GM23338 (cell line): ENCODE results near the gene CYP3A4. TPM values are rescaled to one million over a fixed set of nuclear protein-coding genes. Genes with fewer than 3 reads are reported as not detected.

Experiments
- ATAC-seq: fragments of 200-7000 bp; cut with Tn5 transposase; 3 replicates; pipeline ENCODE4 v1.9.1; 2020
- DNase-seq: peaks from one replicate; pipeline ENCODE4 v3.0.0-alpha.2; 2015; ENCODE audit warnings: low spot score
- H2AFZ ChIP-seq: fragments of 200-600 bp; sonication (generic); 2 replicates; pipeline ENCODE4 v1.8.0; 2016; ENCODE audit warnings: antibody characterized with exemption, mild to moderate bottlenecking, moderate library complexity
- H3F3A ChIP-seq: fragments of 200-600 bp; sonication (generic); replicated peaks from 2 replicates; pipeline ENCODE4 v1.8.0; 2017; ENCODE audit warnings: antibody characterized with exemption, mixed run types, low read depth
- H3K27ac ChIP-seq: fragments of 200-600 bp; sonication (generic); 2 replicates; pipeline ENCODE4 v1.6.1; 2016; ENCODE audit warnings: low read depth
- H3K27me3 ChIP-seq: fragments of 200-600 bp; sonication (generic); 2 replicates; pipeline ENCODE4 v1.8.0; 2016; ENCODE audit warnings: mild to moderate bottlenecking, mixed run types, moderate library complexity; ENCODE audit not compliant: insufficient read depth
- H3K36me3 ChIP-seq: fragments of 200-600 bp; sonication (generic); 2 replicates; pipeline ENCODE4 v1.8.0; 2016; ENCODE audit warnings: mild to moderate bottlenecking; ENCODE audit not compliant: insufficient read depth
- H3K4me1 ChIP-seq: fragments of 200-600 bp; sonication (generic); 2 replicates; pipeline ENCODE4 v1.8.0; 2016; ENCODE audit warnings: mild to moderate bottlenecking, moderate library complexity; ENCODE audit not compliant: insufficient read depth
- H3K4me2 ChIP-seq: fragments of 200-600 bp; sonication (generic); 2 replicates; pipeline ENCODE4 v1.7.1; 2017; ENCODE audit warnings: mixed run types
- H3K4me3 ChIP-seq: fragments of 200-600 bp; sonication (generic); 2 replicates; pipeline ENCODE4 v1.6.1; 2016; ENCODE audit warnings: mixed run types
- H3K79me2 ChIP-seq: fragments of 200-600 bp; sonication (generic); replicated peaks from 2 replicates; pipeline ENCODE4 v1.8.0; 2017; ENCODE audit warnings: mild to moderate bottlenecking; ENCODE audit not compliant: insufficient read depth
- H3K9me2 ChIP-seq: fragments of 200-600 bp; sonication (generic); 2 replicates; pipeline ENCODE4 v1.8.0; 2017; ENCODE audit not compliant: insufficient read depth
- H4K20me1 ChIP-seq: fragments of 200-600 bp; sonication (generic); replicated peaks from 2 replicates; pipeline ENCODE4 v1.8.0; 2017; ENCODE audit warnings: mild to moderate bottlenecking; ENCODE audit not compliant: insufficient read depth
- H3K27ac Mint-ChIP-seq: 2 replicates; pipeline ENCODE4 v1.8.0; 2020; ENCODE audit warnings: inconsistent platforms, mild to moderate bottlenecking, moderate library complexity, mixed read lengths
- H3K27me3 Mint-ChIP-seq: 3 replicates; pipeline ENCODE4 v1.8.0; 2022; ENCODE audit warnings: low read depth, mild to moderate bottlenecking, moderate library complexity, mixed read lengths, inconsistent platforms; ENCODE audit not compliant: insufficient read depth, poor library complexity
- H3K36me3 Mint-ChIP-seq: 3 replicates; pipeline ENCODE4 v1.8.0; 2021; ENCODE audit warnings: low read depth, mild to moderate bottlenecking, inconsistent platforms, moderate library complexity, mixed read lengths
- H3K4me1 Mint-ChIP-seq: 3 replicates; pipeline ENCODE4 v1.8.0; 2020; ENCODE audit warnings: mild to moderate bottlenecking, inconsistent platforms, mixed read lengths
- H3K4me3 Mint-ChIP-seq: 3 replicates; pipeline ENCODE4 v1.8.0; 2021; ENCODE audit warnings: moderate library complexity, mild to moderate bottlenecking, inconsistent platforms, mixed read lengths
- H3K9me3 Mint-ChIP-seq: 3 replicates; pipeline ENCODE4 v1.8.0; 2020; ENCODE audit warnings: moderate library complexity, mild to moderate bottlenecking, inconsistent platforms, mixed read lengths
- CREB1 ChIP-seq: fragments of 250-450 bp; sonication (Bioruptor Pico); IDR thresholded peaks from 2 replicates; pipeline ENCODE4 v1.5.0; 2020; ENCODE audit warnings: low read depth, mild to moderate bottlenecking, moderate library complexity
- CTCF ChIP-seq, 2 experiments: fragments of 200-600 bp in 1 of 2; sonication (generic) in 1 of 2; conservative IDR thresholded peaks; 2 replicates each; pipeline versions ENCODE4 v1.5.1 to v1.6.1; 2016 to 2017; ENCODE audit warnings: antibody characterized with exemption in 2 of 2, low read depth in 2 of 2, mild to moderate bottlenecking in 2 of 2, moderate library complexity in 1 of 2
- ETS1 ChIP-seq: IDR thresholded peaks from 2 replicates; pipeline ENCODE4 v1.6.1; 2016; ENCODE audit warnings: antibody characterized with exemption
- EZH2 ChIP-seq: fragments of 200-600 bp; sonication (generic); IDR thresholded peaks from one replicate; pipeline ENCODE4 v1.8.0; 2017; ENCODE audit warnings: antibody characterized with exemption, mild to moderate bottlenecking, low read depth; ENCODE audit not compliant: unreplicated experiment
- EZH2phosphoT487 ChIP-seq: fragments of 200-600 bp; sonication (generic); IDR thresholded peaks from one replicate; pipeline ENCODE4 v1.8.1; 2018; ENCODE audit warnings: antibody characterized with exemption; ENCODE audit not compliant: unreplicated experiment
- JUNB ChIP-seq: IDR thresholded peaks from one replicate; pipeline ENCODE4 v1.6.1; 2016; ENCODE audit warnings: antibody characterized with exemption; ENCODE audit not compliant: unreplicated experiment
- NANOG ChIP-seq: IDR thresholded peaks from 2 replicates; pipeline ENCODE4 v1.6.1; 2016; ENCODE audit warnings: antibody characterized with exemption, borderline replicate concordance
- POLR2AphosphoS5 ChIP-seq: IDR thresholded peaks from 2 replicates; pipeline ENCODE4 v1.6.1; 2016; ENCODE audit warnings: antibody characterized with exemption, low read depth
- REST ChIP-seq: IDR thresholded peaks from one replicate; pipeline ENCODE4 v1.6.1; 2018; ENCODE audit warnings: antibody characterized with exemption; ENCODE audit not compliant: unreplicated experiment
- STAT1 ChIP-seq: IDR thresholded peaks from one replicate; pipeline ENCODE4 v1.6.1; 2016; ENCODE audit warnings: antibody characterized with exemption; ENCODE audit not compliant: unreplicated experiment
- ZNF114 ChIP-seq: fragments of 250-450 bp; sonication (Bioruptor Pico); IDR thresholded peaks from 2 replicates; pipeline ENCODE4 v1.5.0; 2020; ENCODE audit warnings: mild to moderate bottlenecking, moderate library complexity
- ZNF331 ChIP-seq: fragments of 250-450 bp; sonication (Bioruptor Pico); IDR thresholded peaks from 2 replicates; pipeline ENCODE4 v1.5.0; 2020; ENCODE audit warnings: low read depth, mild to moderate bottlenecking, moderate library complexity
- ZNF462 ChIP-seq: fragments of 250-450 bp; sonication (Bioruptor Pico); IDR thresholded peaks from 2 replicates; pipeline ENCODE4 v1.5.0; 2020; ENCODE audit warnings: mild to moderate bottlenecking, moderate library complexity
- polyA plus RNA-seq: library from polyadenylated mRNA; unstranded; fragments of >200 nt; fragmentation: Nextera tagmentation; extraction: Ambion mirVana; gene quantifications from 2 replicates; pipeline ENCODE4 v1.2.1, GENCODE V29; 2016
- total RNA-seq: library from RNA; depleted of rRNA; stranded (reverse); fragments of >200 nt; shearing (Covaris generic); gene quantifications from 2 replicates; pipeline ENCODE4 v1.2.3, GENCODE V29; 2014

Gene CYP3A4
- total and polyA plus RNA-seq, 2 experiments from 2014 or later = not detected

GRCh38 chr7:99786726-99787335 lies 2.8 kb upstream of the CYP3A4 start:
- Mint-ChIP-seq H3K27me3 (no peaks in the 10 kb centered on the region), H3K36me3 (no peaks in the 10 kb centered on the region), H3K9me3 (no peaks in the 10 kb centered on the region), H3K4me3 (no peak overlapping the region), H3K27ac (no peak overlapping the region), H3K4me1 (peaks cover 3% of the 10 kb centered on the region; the same call in 2 of the 3 replicates)
- Histone ChIP-seq H3K27ac (no peak overlapping the region), H3F3A (no peaks in the 10 kb centered on the region), H3K36me3 (no peaks in the 10 kb centered on the region), H4K20me1 (no peaks in the 10 kb centered on the region), H3K79me2 (no peaks in the 10 kb centered on the region), H3K4me1 (no peaks in the 10 kb centered on the region), H2AFZ (no peak overlapping the region), H3K4me2 (no peak overlapping the region), H3K27me3 (no peaks in the 10 kb centered on the region), H3K9me2 (no peaks in the 10 kb centered on the region), H3K4me3 (no peak overlapping the region)
- TF ChIP-seq ETS1 (no peak), STAT1 (no peak), CREB1 (CRISPR knock-in tag) (no peak), JUNB (no peak), POLR2AphosphoS5 (no peak), NANOG (no peak), REST (no peak), EZH2phosphoT487 (no peak), ZNF331 (CRISPR knock-in tag) (no peak), ZNF114 (CRISPR knock-in tag) (no peak), EZH2 (no peak), ZNF462 (CRISPR knock-in tag) (no peak), CTCF (conservative IDR thresholded peaks at IDR 0.05; ENCODE audit: low read depth in 2 of 2) (no peak)
- ATAC-seq = no peak
- no peak for DNase-seq
